Fibroblast of peridontal ligament (primary cell): ENCODE results near the gene CLRN3.

Experiments
- DNase-seq: peaks from one replicate; pipeline ENCODE4 v3.0.0-alpha.2; 2010; ENCODE audit errors: extremely low read depth

The CLRN3 gene

GRCh38 chr10:127919418-127920271 is 26.9 kb upstream of the CLRN3 start:
- DNase-seq: no peak

GRCh38 chr10:127918572-127918971 is 25.8 kb upstream of the CLRN3 start:
- DNase-seq: no peak

GRCh38 chr10:127916826-127917225 is 24.1 kb upstream of the CLRN3 start:
- DNase-seq: no peak

- DNase-seq: no peak
Observed at GRCh38 chr10:127915324-127915723, 22.6 kb upstream of the CLRN3 start.

GRCh38 chr10:127913368-127913759 is 20.6 kb upstream of the CLRN3 start:
- DNase-seq: no peak

- DNase-seq: no peak
Observed at GRCh38 chr10:127912607-127913367, 20.0 kb upstream of the CLRN3 start.

- DNase-seq: no peak
Observed at GRCh38 chr10:127911867-127912257, 19.1 kb upstream of the CLRN3 start.

GRCh38 chr10:127911218-127911866 is 18.6 kb upstream of the CLRN3 start:
- no peak for DNase-seq

GRCh38 chr10:127910464-127910770 is 17.7 kb upstream of the CLRN3 start:
- DNase-seq: no peak

GRCh38 chr10:127909716-127910463 is 17.1 kb upstream of the CLRN3 start:
- no peak for DNase-seq

- DNase-seq: no peak
Observed at GRCh38 chr10:127908959-127909267, 16.2 kb upstream of the CLRN3 start.

- DNase-seq: no peak
Observed at GRCh38 chr10:127908106-127908958, 15.6 kb upstream of the CLRN3 start.

- no peak for DNase-seq
Observed at GRCh38 chr10:127907411-127908105, 14.8 kb upstream of the CLRN3 start.

GRCh38 chr10:127906548-127907377 is 14.0 kb upstream of the CLRN3 start, which contains the start of gene PTPRE:
PTPRE (plus strand) TSS chr10:127907103; CDS start chr10:128040882, 133,779 bp downstream.
- DNase-seq: no peak

GRCh38 chr10:127905848-127906261 is 13.1 kb upstream of the CLRN3 start:
- no peak for DNase-seq

GRCh38 chr10:127905001-127905847 is 12.5 kb upstream of the CLRN3 start:
- no peak for DNase-seq

GRCh38 chr10:127904311-127905000 is 11.7 kb upstream of the CLRN3 start:
- no peak for DNase-seq

- DNase-seq: no peak
Observed at GRCh38 chr10:127903789-127904188, 11.0 kb upstream of the CLRN3 start.
